Neural progenitor cell (in vitro differentiated cells): ENCODE results near the gene CSNK2A1. TPM values are rescaled to one million over a fixed set of nuclear protein-coding genes. Genes with fewer than 3 reads are reported as not detected.

Experiments used
- DNase-seq: peaks from one replicate; pipeline ENCODE4 v3.0.0-alpha.2; 2016; ENCODE audit warnings: low spot score
- H2AFZ ChIP-seq: fragments of 200-600 bp; sonication (generic); replicated peaks from 2 replicates; pipeline ENCODE4 v1.6.1; 2016; ENCODE audit warnings: antibody characterized with exemption
- H3F3A ChIP-seq: fragments of 200-600 bp; sonication (generic); 2 replicates; pipeline ENCODE4 v1.6.1; 2016; ENCODE audit warnings: antibody characterized with exemption, low read depth
- H3K27ac ChIP-seq: fragments of 200-600 bp; sonication (generic); 2 replicates; pipeline ENCODE4 v1.5.1; 2016; ENCODE audit warnings: mild to moderate bottlenecking
- H3K27me3 ChIP-seq: fragments of 200-600 bp; sonication (generic); 2 replicates; pipeline ENCODE4 v1.6.1; 2016; ENCODE audit warnings: mild to moderate bottlenecking, moderate library complexity
- H3K36me3 ChIP-seq: fragments of 200-600 bp; sonication (generic); 2 replicates; pipeline ENCODE4 v1.5.1; 2016
- H3K4me1 ChIP-seq: fragments of 200-600 bp; sonication (generic); 2 replicates; pipeline ENCODE4 v1.6.1; 2016; ENCODE audit warnings: mixed run types
- H3K4me2 ChIP-seq: fragments of 200-600 bp; sonication (generic); 2 replicates; pipeline ENCODE4 v1.6.1; 2016
- H3K4me3 ChIP-seq: fragments of 200-600 bp; sonication (generic); 2 replicates; pipeline ENCODE4 v1.5.1; 2016
- H3K79me2 ChIP-seq: fragments of 200-600 bp; sonication (generic); 2 replicates; pipeline ENCODE4 v1.6.1; 2016; ENCODE audit warnings: low read depth
- H3K9ac ChIP-seq: fragments of 200-600 bp; sonication (generic); 2 replicates; pipeline ENCODE4 v1.6.1; 2016
- H3K9me3 ChIP-seq: fragments of 200-600 bp; sonication (generic); 2 replicates; pipeline ENCODE4 v1.5.1; 2016; ENCODE audit warnings: low read depth
- H4K20me1 ChIP-seq: fragments of 200-600 bp; sonication (generic); 2 replicates; pipeline ENCODE4 v1.6.1; 2016; ENCODE audit warnings: low read depth
- H3K27ac Mint-ChIP-seq: 3 replicates; pipeline ENCODE4 v1.8.0; 2021; ENCODE audit warnings: mixed read lengths
- H3K27me3 Mint-ChIP-seq: 2 replicates; pipeline ENCODE4 v1.8.0; 2022; ENCODE audit warnings: low read depth, mild to moderate bottlenecking, inconsistent platforms, moderate library complexity, mixed read lengths; ENCODE audit not compliant: insufficient read depth
- H3K36me3 Mint-ChIP-seq: 3 replicates; pipeline ENCODE4 v1.8.0; 2021; ENCODE audit warnings: mixed read lengths
- H3K4me1 Mint-ChIP-seq: 3 replicates; pipeline ENCODE4 v1.8.0; 2021; ENCODE audit warnings: mixed read lengths
- H3K4me3 Mint-ChIP-seq: 3 replicates; pipeline ENCODE4 v1.8.0; 2021; ENCODE audit warnings: mild to moderate bottlenecking, moderate library complexity, mixed read lengths
- H3K9me3 Mint-ChIP-seq: 3 replicates; pipeline ENCODE4 v1.8.0; 2020; ENCODE audit warnings: mixed read lengths
- EZH2 ChIP-seq: fragments of 200-600 bp; sonication (generic); IDR thresholded peaks from 2 replicates; pipeline ENCODE4 v1.6.1; 2017; ENCODE audit warnings: antibody characterized with exemption, mild to moderate bottlenecking, moderate library complexity
- EZH2phosphoT487 ChIP-seq: fragments of 200-600 bp; sonication (generic); IDR thresholded peaks from 2 replicates; pipeline ENCODE4 v1.6.1; 2017; ENCODE audit warnings: antibody characterized with exemption
- total RNA-seq: library from RNA; depleted of rRNA; stranded (reverse); fragments of >200 nt; gene quantifications from 2 replicates; pipeline ENCODE4 v1.2.3, GENCODE V29; 2015; ENCODE audit warnings: low replicate concordance
- TF ChIP-seq, protein P1 (sequence below): fragments of 200-600 bp; sonication (generic); IDR thresholded peaks from 2 replicates; pipeline ENCODE4 v1.5.1; 2017; ENCODE audit warnings: antibody characterized with exemption, mild to moderate bottlenecking

Gene CSNK2A1
- total RNA-seq, 1 donor from 2014 or later, result 599 TPM

DNA sequence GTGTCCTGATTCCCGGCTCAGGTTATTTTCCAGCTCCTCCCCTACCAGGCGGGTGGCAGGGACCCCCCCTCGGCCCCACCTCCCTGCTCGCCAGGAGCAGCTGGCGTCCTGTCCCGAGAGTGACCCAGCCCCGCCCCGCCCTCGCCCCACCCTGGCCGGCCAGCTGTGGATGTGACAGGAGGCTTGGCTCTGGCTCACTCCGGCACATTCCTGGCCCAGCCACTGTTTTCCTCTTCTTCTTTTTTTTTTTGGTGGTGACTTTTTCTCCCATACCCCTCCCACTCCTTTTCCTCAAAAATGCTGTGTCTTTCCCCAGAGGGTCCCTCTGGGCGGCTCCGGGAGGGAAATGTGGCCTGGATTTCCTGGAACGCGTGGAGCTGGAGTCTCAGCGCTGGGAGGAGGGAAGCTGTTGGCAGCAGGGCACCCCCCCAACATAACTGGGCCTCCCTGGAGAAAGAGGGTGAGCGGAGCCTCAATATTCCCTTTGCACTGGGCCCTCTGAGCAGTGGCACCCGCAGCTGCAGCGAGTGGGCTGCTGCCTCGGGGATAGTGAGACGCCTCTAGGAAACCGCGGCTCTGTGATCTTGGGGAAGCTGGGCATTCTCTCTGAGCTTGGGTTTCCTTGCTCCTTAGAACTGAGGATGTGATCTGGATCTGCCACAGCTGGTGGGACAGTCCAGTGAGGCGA lies 28.3 kb upstream of the CSNK2A1 start:
- Mint-ChIP-seq H3K4me1 (peaks cover 19% of the 10 kb centered on the region), H3K4me3 (peak overlapping the region; percentile 38), H3K9me3 (no peaks in the 10 kb centered on the region), H3K27me3 (peaks cover 23% of the 10 kb centered on the region), H3K36me3 (no peaks in the 10 kb centered on the region), H3K27ac (no peak overlapping the region)
- no peak overlapping the region for H3K27ac ChIP-seq
- DNase-seq, result peak; percentile 65
- H3K36me3 ChIP-seq, result no peaks in the 10 kb centered on the region
- no peak overlapping the region for H3K9ac ChIP-seq
- no peaks in the 10 kb centered on the region for H4K20me1 ChIP-seq
- peaks cover 32% of the 10 kb centered on the region for H3F3A ChIP-seq
- H3K4me2 ChIP-seq, result peak overlapping the region; percentile 60
- peaks cover 53% of the 10 kb centered on the region for H3K27me3 ChIP-seq
- H3K4me3 ChIP-seq, result peak overlapping the region; percentile 0
- no peaks in the 10 kb centered on the region for H3K9me3 ChIP-seq
- TF ChIP-seq, protein P1, sequence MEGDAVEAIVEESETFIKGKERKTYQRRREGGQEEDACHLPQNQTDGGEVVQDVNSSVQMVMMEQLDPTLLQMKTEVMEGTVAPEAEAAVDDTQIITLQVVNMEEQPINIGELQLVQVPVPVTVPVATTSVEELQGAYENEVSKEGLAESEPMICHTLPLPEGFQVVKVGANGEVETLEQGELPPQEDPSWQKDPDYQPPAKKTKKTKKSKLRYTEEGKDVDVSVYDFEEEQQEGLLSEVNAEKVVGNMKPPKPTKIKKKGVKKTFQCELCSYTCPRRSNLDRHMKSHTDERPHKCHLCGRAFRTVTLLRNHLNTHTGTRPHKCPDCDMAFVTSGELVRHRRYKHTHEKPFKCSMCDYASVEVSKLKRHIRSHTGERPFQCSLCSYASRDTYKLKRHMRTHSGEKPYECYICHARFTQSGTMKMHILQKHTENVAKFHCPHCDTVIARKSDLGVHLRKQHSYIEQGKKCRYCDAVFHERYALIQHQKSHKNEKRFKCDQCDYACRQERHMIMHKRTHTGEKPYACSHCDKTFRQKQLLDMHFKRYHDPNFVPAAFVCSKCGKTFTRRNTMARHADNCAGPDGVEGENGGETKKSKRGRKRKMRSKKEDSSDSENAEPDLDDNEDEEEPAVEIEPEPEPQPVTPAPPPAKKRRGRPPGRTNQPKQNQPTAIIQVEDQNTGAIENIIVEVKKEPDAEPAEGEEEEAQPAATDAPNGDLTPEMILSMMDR, result no peak
- no peak for TF ChIP-seq EZH2
- peak overlapping the region; percentile 31 for H2AFZ ChIP-seq
- H3K4me1 ChIP-seq, result peaks cover 42% of the 10 kb centered on the region
- no peaks in the 10 kb centered on the region for H3K79me2 ChIP-seq

DNA sequence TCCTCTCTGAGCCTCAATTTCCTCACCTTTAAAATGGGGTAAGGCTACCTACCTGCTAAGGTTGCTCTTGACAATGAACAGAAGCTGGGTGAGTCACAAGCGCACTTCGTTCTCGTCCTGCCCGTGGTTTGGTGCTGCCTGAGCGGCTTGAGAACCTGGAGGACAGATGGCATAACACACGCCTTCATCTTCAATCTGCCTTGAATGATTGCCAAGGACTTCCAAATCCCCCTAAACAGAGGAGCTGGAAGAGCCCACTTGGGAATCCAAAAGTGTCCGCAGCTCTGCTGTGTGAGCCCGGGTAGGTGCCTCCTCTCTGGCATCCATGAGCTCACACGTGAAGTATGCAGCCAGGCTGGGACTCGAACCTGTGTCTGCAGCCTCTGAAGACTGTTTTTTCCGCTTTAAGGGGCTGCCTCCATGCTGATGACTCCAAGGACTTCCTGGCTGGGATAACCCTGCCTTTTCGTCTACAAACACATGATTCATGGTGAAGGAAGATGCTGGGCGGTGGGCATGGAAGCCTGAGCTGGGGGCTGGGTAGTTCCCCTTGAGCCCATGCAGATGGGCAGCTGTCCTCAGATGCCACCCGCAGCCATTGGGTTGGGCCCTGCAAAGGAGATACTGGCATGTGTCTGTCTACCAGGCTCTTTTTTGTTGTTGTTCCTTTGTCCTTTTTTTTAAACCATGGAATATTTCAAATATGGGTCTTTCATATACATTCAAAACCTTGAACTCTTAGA lies 25.3 kb upstream of the CSNK2A1 start:
- Mint-ChIP-seq H3K27ac (no peak overlapping the region), H3K27me3 (peaks cover 19% of the 10 kb centered on the region), H3K36me3 (no peaks in the 10 kb centered on the region), H3K4me3 (no peak overlapping the region), H3K9me3 (no peaks in the 10 kb centered on the region), H3K4me1 (peaks cover 14% of the 10 kb centered on the region)
- no peak overlapping the region for H3K9ac ChIP-seq
- H3K4me2 ChIP-seq, result peak overlapping the region; percentile 47
- peaks cover 30% of the 10 kb centered on the region for H3K27me3 ChIP-seq
- no peak overlapping the region for H3K4me3 ChIP-seq
- no peaks in the 10 kb centered on the region for H3K36me3 ChIP-seq
- TF ChIP-seq EZH2phosphoT487, result no peak
- no peak for TF ChIP-seq EZH2
- TF ChIP-seq, protein P1, result no peak
- H3F3A ChIP-seq, result peaks cover 18% of the 10 kb centered on the region
- H3K27ac ChIP-seq, result no peak overlapping the region
- peaks cover 25% of the 10 kb centered on the region for H3K4me1 ChIP-seq
- DNase-seq, result no peak
- no peaks in the 10 kb centered on the region for H3K79me2 ChIP-seq
- H4K20me1 ChIP-seq, result no peaks in the 10 kb centered on the region
- H3K9me3 ChIP-seq, result no peaks in the 10 kb centered on the region
- H2AFZ ChIP-seq, result no peak overlapping the region

DNA sequence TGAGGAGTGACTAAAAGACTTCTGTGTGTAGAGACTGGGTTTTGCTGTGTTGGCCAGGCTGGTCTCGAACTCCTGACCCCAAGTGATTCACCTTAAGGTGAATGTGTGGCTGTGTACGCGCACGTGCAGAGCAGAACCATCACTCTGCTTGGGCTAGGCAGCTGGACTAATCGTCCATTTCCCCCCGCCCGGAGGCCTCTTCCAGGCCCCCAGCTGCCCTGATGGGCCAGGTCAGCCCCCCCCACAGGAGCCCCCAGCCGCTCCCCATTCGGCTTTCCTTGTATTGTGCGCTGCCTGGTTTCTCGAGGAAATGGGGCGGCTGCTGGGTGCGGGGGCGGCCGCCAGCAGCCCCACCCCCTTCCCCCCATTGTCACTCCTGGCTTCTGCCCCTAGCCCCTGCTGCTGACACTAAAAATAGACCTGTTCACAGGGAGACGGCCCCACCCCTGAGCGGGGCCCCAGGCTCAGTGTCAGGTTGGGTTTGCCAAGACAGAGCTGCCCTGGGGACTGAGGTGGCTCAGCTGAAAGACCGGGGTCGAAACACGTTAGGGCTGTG lies 24.6 kb upstream of the CSNK2A1 start:
- H3K36me3 Mint-ChIP-seq, result no peaks in the 10 kb centered on the region
- Histone ChIP-seq H3K27ac (no peak overlapping the region), H3K36me3 (no peaks in the 10 kb centered on the region), H2AFZ (no peak overlapping the region), H3K4me1 (peaks cover 22% of the 10 kb centered on the region), H3K9ac (no peak overlapping the region), H4K20me1 (no peaks in the 10 kb centered on the region), H3F3A (peaks cover 15% of the 10 kb centered on the region), H3K9me3 (no peaks in the 10 kb centered on the region), H3K4me2 (peak overlapping the region; percentile 47), H3K27me3 (peaks cover 24% of the 10 kb centered on the region), H3K79me2 (no peaks in the 10 kb centered on the region), H3K4me3 (no peak overlapping the region)
- DNase-seq, result no peak
- H3K4me1 Mint-ChIP-seq, result peaks cover 14% of the 10 kb centered on the region
- no peak overlapping the region for H3K4me3 Mint-ChIP-seq
- H3K9me3 Mint-ChIP-seq, result no peaks in the 10 kb centered on the region
- no peak overlapping the region for H3K27ac Mint-ChIP-seq
- peaks cover 16% of the 10 kb centered on the region for H3K27me3 Mint-ChIP-seq
- TF ChIP-seq EZH2phosphoT487, result no peak
- no peak for TF ChIP-seq EZH2
- TF ChIP-seq, protein P1, result no peak
